Lung (tissue), 12 donors: ENCODE results near the gene FSTL1. TPM values are rescaled to one million over a fixed set of nuclear protein-coding genes. Genes with fewer than 3 reads are reported as not detected.

Source experiments
- ATAC-seq: fragments of 200-7000 bp; cut with Tn5 transposase; one replicate; pipeline ENCODE4 v1.9.1; 2020; ENCODE audit warnings: moderate number of reproducible peaks; ENCODE audit not compliant: insufficient read depth, low FRiP score
- DNase-seq, 3 donors: peaks; one replicate each; pipeline ENCODE4 v3.0.0-alpha.2; 2013 to 2017
- H3K27ac ChIP-seq, 2 donors: one replicate each; pipeline ENCODE4 v1.5.1; 2013; ENCODE audit warnings: mild to moderate bottlenecking in 2 of 2, moderate library complexity in 2 of 2, control low read depth in 1 of 2, inconsistent platforms in 1 of 2, low read depth in 1 of 2, low read length in 1 of 2
- H3K27me3 ChIP-seq, 3 donors: one replicate each; pipeline ENCODE4 v1.5.1; 2013; ENCODE audit warnings: low read length in 2 of 3; ENCODE audit not compliant: control insufficient read depth in 3 of 3, insufficient read depth in 3 of 3
- H3K36me3 ChIP-seq, 4 donors: one replicate each; pipeline ENCODE4 v1.5.1; 2013; ENCODE audit warnings: low read length in 4 of 4, mild to moderate bottlenecking in 1 of 4, moderate library complexity in 1 of 4; ENCODE audit not compliant: control insufficient read depth in 4 of 4, insufficient read depth in 4 of 4
- H3K4me1 ChIP-seq, 5 donors: one replicate each; pipeline ENCODE4 v1.5.1; 2013; ENCODE audit warnings: low read length in 5 of 5, mild to moderate bottlenecking in 2 of 5, moderate library complexity in 1 of 5; ENCODE audit not compliant: control insufficient read depth in 5 of 5, insufficient read depth in 5 of 5
- H3K4me3 ChIP-seq: one replicate; pipeline ENCODE4 v1.5.1; 2013; ENCODE audit warnings: mild to moderate bottlenecking, control low read depth, moderate library complexity
- H3K9ac ChIP-seq, 2 donors: one replicate each; pipeline ENCODE4 v1.5.1; 2013; ENCODE audit warnings: low read length in 2 of 2, control low read depth in 1 of 2; ENCODE audit not compliant: insufficient read depth in 1 of 2
- H3K9me3 ChIP-seq, 4 donors: one replicate each; pipeline ENCODE4 v1.5.1; 2013; ENCODE audit warnings: low read length in 3 of 4, mild to moderate bottlenecking in 1 of 4, moderate library complexity in 1 of 4; ENCODE audit not compliant: control insufficient read depth in 4 of 4, insufficient read depth in 3 of 4
- WGBS, 2 donors: extraction: QIAGEN DNeasy Blood & Tissue Kit; methylation state at CpG; one replicate each; pipeline ENCODE4 v1.1.7; 2013; 5-methylcytosine and 5-hydroxymethylcytosine counted together
- polyA plus RNA-seq, 2 donors: library from polyadenylated mRNA; stranded (reverse); fragments of 200-250 nt; gene quantifications; one replicate each; pipeline ENCODE4 v1.2.1, GENCODE V29; 2013
- total RNA-seq, 2 donors: library from RNA; depleted of rRNA in 1 of 2; stranded (reverse); fragments of >200 nt in 1 of 2; gene quantifications; one replicate each; pipeline ENCODE4 v1.2.1, GENCODE V29; 2014 to 2021
- TF ChIP-seq, protein P1 (sequence below): IDR thresholded peaks from 2 replicates; pipeline ENCODE4 v1.5.1; 2012; ENCODE audit warnings: mild to moderate bottlenecking; ENCODE audit errors: control extremely low read depth, extremely low read depth
- donor health status: control.
- donor health status: control.
- donor health status: Bipolar disorder and iron deficiency.
- donor health status: healthy.
- donor health status: DM: yes; HTN: yes; CAD: no.

The FSTL1 gene
- total and polyA plus RNA-seq, 4 donors = 24.9 to 544 (median 192) TPM

DNA sequence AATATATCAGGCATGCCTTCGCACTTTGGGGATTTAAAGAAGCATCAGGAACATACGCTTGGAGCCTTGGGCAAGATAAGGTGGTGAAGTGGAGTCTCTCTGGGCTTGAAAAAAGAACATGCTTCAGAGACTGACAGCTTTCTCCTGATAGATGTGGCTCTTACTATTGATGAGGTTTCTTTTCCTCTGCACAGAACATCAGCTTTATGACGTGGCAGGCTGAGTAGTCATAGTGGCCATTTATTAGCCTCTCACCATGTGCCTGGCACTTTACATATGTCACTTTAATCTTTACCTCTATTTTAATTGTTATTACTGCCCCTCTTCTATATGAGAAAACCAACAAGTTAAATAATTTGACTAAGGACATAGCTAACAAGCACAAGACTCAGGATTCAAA, 82.6 kb downstream of the FSTL1 start:
- DNase-seq = no peak

DNA sequence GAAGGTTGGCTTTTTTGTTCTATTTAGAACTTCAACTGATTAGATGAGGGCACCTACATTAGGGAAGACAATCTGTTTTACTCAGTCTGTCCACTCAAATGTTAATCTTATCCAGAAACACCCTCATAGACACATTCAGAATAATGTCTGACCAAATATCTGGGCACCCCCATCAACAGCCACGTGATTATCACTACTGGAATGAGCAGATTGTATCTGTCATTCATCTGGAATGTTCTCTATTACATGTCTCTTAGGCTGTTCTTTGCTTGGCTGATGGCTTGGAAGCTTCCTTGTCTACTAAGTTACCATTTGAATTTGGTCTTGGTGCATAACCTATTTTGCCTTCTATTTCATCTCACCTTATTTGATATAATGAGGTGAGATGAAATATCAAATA, 86.0 kb downstream of the FSTL1 start:
- WGBS, 2 donors = 36 to 53% methylated on average over 1 of the region's 1 CpG
- Histone ChIP-seq H3K36me3 (no peaks in the 10 kb centered on the region), H3K27me3 (no peaks in the 10 kb centered on the region), H3K4me1 (peaks cover 0 to 4% (median 0%) of the 10 kb centered on the region in 5 donors), H3K9ac (no peak overlapping the region), H3K4me3 (no peak overlapping the region), H3K27ac (no peak overlapping the region), H3K9me3 (no peaks in the 10 kb centered on the region)
- ATAC-seq (no peak), DNase-seq (no peak)
- TF ChIP-seq, protein P1, sequence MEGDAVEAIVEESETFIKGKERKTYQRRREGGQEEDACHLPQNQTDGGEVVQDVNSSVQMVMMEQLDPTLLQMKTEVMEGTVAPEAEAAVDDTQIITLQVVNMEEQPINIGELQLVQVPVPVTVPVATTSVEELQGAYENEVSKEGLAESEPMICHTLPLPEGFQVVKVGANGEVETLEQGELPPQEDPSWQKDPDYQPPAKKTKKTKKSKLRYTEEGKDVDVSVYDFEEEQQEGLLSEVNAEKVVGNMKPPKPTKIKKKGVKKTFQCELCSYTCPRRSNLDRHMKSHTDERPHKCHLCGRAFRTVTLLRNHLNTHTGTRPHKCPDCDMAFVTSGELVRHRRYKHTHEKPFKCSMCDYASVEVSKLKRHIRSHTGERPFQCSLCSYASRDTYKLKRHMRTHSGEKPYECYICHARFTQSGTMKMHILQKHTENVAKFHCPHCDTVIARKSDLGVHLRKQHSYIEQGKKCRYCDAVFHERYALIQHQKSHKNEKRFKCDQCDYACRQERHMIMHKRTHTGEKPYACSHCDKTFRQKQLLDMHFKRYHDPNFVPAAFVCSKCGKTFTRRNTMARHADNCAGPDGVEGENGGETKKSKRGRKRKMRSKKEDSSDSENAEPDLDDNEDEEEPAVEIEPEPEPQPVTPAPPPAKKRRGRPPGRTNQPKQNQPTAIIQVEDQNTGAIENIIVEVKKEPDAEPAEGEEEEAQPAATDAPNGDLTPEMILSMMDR = no peak

More for the DNA sequence above, 82.6 kb downstream of the FSTL1 start:
- Histone ChIP-seq H3K9ac (no peak overlapping the region), H3K4me3 (no peak overlapping the region), H3K36me3 (no peaks in the 10 kb centered on the region), H3K9me3 (no peaks in the 10 kb centered on the region), H3K4me1 (peaks cover 0 to 4% (median 0%) of the 10 kb centered on the region in 5 donors), H3K27me3 (no peaks in the 10 kb centered on the region), H3K27ac (no peak overlapping the region)
- no peak for ATAC-seq
- 77 to 92% methylated on average over 3 of the region's 3 CpGs for WGBS, 2 donors
- TF ChIP-seq, protein P1 = no peak

DNA sequence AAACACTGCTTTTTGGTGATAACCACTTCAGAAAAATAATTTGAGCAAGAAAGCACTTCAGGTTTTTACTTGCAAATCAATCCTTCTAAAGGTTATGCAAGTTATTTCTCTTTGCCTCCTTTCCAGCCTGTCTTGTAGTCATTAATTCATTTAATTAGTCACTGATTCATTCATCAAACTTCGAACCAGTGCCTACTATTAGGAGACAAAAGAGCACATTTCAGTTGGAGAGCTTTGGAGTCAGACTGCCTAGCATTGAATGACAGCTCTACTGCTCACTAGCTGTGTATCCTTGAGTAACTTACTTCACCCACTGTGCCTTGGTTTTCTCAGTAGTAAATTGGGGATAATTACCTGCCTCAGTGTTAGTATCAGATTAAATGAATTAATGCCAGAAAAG, 86.7 kb downstream of the FSTL1 start:
- H3K4me3 ChIP-seq = no peak overlapping the region
- no peaks in the 10 kb centered on the region for H3K27me3 ChIP-seq
- WGBS, 2 donors = 66 to 80% methylated on average over 1 of the region's 1 CpG
- DNase-seq (no peak), ATAC-seq (no peak)
- H3K36me3 ChIP-seq = no peaks in the 10 kb centered on the region
- TF ChIP-seq, protein P1 = no peak
- H3K9me3 ChIP-seq = no peaks in the 10 kb centered on the region
- no peak overlapping the region for H3K27ac ChIP-seq
- H3K9ac ChIP-seq = no peak overlapping the region
- peaks cover 0 to 4% (median 0%) of the 10 kb centered on the region in 5 donors for H3K4me1 ChIP-seq

DNA sequence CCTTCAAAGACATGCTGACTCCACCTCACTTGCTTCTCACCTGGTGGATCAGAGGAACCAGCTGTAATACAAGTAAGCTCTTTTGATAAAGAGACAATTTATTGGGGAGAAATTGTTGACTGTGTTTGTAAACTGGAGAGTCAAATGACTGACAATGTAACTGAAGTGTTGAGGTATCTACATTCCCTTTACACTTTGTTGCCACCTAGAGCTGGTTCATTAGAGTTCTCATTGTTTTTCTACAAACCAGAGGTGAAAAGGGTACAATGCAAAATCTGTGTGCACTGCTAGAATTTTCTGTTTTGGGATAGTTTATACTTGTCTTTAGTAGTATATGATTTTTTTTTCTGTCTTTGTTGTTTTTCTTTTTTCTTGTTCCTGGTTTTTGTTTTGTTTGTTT, 93.0 kb downstream of the FSTL1 start:
- Histone ChIP-seq H3K9me3 (no peaks in the 10 kb centered on the region), H3K36me3 (no peaks in the 10 kb centered on the region), H3K27ac (no peak overlapping the region), H3K4me1 (no peaks in the 10 kb centered on the region), H3K9ac (no peak overlapping the region), H3K27me3 (no peaks in the 10 kb centered on the region), H3K4me3 (no peak overlapping the region)
- DNase-seq (no peak), ATAC-seq (no peak)
- TF ChIP-seq, protein P1 = no peak
